ENCODE data around the gene GALNT13.

Gene GALNT13

GRCh38 chr2:154480521-154480920, 608.8 kb downstream of the GALNT13 start:
- H3K27ac ChIP-seq = no peak overlapping the region
- TF ChIP-seq, protein P1, sequence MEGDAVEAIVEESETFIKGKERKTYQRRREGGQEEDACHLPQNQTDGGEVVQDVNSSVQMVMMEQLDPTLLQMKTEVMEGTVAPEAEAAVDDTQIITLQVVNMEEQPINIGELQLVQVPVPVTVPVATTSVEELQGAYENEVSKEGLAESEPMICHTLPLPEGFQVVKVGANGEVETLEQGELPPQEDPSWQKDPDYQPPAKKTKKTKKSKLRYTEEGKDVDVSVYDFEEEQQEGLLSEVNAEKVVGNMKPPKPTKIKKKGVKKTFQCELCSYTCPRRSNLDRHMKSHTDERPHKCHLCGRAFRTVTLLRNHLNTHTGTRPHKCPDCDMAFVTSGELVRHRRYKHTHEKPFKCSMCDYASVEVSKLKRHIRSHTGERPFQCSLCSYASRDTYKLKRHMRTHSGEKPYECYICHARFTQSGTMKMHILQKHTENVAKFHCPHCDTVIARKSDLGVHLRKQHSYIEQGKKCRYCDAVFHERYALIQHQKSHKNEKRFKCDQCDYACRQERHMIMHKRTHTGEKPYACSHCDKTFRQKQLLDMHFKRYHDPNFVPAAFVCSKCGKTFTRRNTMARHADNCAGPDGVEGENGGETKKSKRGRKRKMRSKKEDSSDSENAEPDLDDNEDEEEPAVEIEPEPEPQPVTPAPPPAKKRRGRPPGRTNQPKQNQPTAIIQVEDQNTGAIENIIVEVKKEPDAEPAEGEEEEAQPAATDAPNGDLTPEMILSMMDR (IDR thresholded peaks at IDR 0.05) = no peak

GRCh38 chr2:154481336-154481735, 609.6 kb downstream of the GALNT13 start:
- no peak overlapping the region for H3K27ac ChIP-seq
- TF ChIP-seq ZFX (IDR thresholded peaks at IDR 0.05; ENCODE audit: borderline replicate concordance) = no peak
- TF ChIP-seq, protein P1 (IDR thresholded peaks at IDR 0.05) = no peak

DNA sequence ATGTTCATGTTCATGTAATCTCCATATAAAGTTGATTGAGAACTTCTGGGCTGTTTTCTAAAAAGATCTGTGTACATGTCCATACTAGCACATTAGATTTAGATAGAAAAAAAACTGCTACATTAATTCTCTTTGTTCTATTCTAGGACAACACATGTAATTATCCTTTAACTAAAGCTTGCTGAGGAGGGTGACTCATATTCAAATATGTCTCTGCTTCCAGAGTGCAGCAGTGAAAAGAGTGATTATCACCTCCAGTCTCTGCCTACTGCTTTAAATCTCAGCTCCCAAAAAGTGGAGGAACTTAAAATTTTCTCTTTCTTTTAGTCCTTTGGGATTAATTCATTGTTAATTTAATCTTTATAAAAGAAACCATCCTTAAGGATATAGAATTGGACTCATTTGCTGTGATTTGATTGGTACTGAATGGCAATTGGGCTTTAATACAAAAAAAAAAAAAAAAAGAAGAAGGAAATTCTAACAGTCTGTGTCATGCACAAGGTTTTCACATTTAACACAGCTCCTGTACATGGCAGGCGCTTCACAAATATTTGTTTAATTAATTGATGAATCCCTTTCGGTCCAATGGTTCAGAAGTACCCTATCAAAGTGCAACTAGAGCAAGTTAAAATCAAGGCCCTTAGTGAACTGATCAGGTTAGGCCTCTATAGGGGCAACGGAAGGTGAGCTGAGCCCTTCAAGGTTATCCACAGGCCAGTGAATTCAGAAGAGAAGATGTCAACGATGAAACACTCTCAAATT, 612.8 kb downstream of the GALNT13 start:
- no peak for TF ChIP-seq ZFX (IDR thresholded peaks at IDR 0.05; ENCODE audit: borderline replicate concordance)
- TF ChIP-seq, protein P1 (IDR thresholded peaks at IDR 0.05) = no peak

GRCh38 chr2:154488801-154489200, 617.1 kb downstream of the GALNT13 start:
- no peak overlapping the region for H3K27ac ChIP-seq
- TF ChIP-seq, protein P1 (IDR thresholded peaks at IDR 0.05) = no peak
- TF ChIP-seq ZFX (IDR thresholded peaks at IDR 0.05; ENCODE audit: borderline replicate concordance) = no peak

More for the DNA sequence above, 612.8 kb downstream of the GALNT13 start:
- no peak overlapping the region for H3K27ac ChIP-seq

GRCh38 chr2:154489266-154489858, 617.6 kb downstream of the GALNT13 start:
- H3K27ac ChIP-seq = no peak overlapping the region
- TF ChIP-seq, protein P1 (IDR thresholded peaks at IDR 0.05) = no peak
- no peak for TF ChIP-seq ZFX (IDR thresholded peaks at IDR 0.05; ENCODE audit: borderline replicate concordance)

GRCh38 chr2:154490530-154490929, 618.8 kb downstream of the GALNT13 start:
- no peak for TF ChIP-seq ZFX (IDR thresholded peaks at IDR 0.05; ENCODE audit: borderline replicate concordance)
- TF ChIP-seq, protein P1 (IDR thresholded peaks at IDR 0.05) = no peak
- H3K27ac ChIP-seq = no peak overlapping the region

- TF ChIP-seq, protein P1 (IDR thresholded peaks at IDR 0.05) = no peak
- TF ChIP-seq ZFX (IDR thresholded peaks at IDR 0.05; ENCODE audit: borderline replicate concordance) = no peak
- no peak overlapping the region for H3K27ac ChIP-seq
Measured at GRCh38 chr2:154495455-154495868, 623.7 kb downstream of the GALNT13 start.
